Adrenal gland (tissue), 5 donors: Measurements from ENCODE around the gene DKK3.

Experiments
- POLR2A ChIP-seq, 2 donors: fragments of 450-650 bp; IDR thresholded peaks; one replicate each; pipeline ENCODE4 v1.6.1; 2017; ENCODE audit warnings: antibody characterized with exemption in 2 of 2, mild to moderate bottlenecking in 2 of 2, moderate library complexity in 1 of 2
- TF ChIP-seq, protein P1 (sequence below), 6 experiments: fragments of 450-650 bp in 4 of 6; fragments of 200-600 bp in 2 of 6; sonication (generic) in 1 of 6; IDR thresholded peaks; 1 replicate in 5 of 6; 2 replicates in 1 of 6; pipeline versions ENCODE4 v1.5.1 to v1.8.0; 2016 to 2021; ENCODE audit warnings: antibody characterized with exemption in 6 of 6, mild to moderate bottlenecking in 2 of 6, moderate library complexity in 1 of 6
- donor health status: DM: no; HTN: no; CAD: no.

DNA sequence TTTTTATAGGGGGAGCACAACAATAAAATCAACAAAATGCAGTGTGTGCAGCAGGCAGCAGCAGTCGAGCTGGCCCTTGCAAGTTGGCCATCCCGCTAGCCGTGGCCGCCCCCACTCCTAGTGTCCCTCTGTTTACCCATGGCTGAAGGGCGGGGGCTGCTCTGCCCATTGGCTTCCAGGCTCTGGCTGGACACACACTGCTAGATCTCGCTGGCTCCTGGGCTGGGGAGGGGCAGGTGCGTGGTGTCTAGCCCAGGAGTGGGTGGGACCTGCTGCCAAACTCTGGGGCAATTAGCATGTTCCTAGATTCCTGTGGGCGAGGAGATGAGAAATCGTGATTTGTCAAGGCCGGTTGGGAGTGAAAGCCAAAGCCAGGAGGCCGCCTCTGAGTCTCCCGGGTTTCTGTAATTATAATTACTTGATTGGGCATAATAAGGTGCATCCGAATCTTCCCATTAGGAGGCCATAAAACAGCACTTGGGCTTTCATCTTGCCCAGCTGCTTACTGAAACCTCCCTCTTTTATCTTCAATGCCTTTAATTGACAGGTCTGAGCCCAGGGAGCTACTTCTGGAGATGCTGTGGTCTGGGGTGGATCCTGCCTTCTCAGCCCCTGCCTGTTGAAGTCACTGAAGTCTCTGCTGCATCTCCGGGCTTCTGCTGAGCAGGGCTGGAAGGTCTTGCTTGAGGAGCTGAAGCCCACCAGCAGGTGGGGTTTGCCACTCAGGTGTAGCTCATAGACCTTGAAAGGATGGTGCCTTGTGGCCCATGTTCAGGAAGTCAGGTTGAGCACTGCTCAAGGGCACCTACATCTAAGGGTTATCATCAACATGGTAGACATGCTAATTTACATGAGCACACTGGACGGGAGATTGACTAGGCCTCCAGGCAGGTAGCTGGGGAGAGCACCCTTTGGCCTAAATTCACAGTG, 44.5 kb upstream of the DKK3 start:
- TF ChIP-seq POLR2A (IDR thresholded peaks at IDR 0.05) = no peak
- TF ChIP-seq, protein P1, sequence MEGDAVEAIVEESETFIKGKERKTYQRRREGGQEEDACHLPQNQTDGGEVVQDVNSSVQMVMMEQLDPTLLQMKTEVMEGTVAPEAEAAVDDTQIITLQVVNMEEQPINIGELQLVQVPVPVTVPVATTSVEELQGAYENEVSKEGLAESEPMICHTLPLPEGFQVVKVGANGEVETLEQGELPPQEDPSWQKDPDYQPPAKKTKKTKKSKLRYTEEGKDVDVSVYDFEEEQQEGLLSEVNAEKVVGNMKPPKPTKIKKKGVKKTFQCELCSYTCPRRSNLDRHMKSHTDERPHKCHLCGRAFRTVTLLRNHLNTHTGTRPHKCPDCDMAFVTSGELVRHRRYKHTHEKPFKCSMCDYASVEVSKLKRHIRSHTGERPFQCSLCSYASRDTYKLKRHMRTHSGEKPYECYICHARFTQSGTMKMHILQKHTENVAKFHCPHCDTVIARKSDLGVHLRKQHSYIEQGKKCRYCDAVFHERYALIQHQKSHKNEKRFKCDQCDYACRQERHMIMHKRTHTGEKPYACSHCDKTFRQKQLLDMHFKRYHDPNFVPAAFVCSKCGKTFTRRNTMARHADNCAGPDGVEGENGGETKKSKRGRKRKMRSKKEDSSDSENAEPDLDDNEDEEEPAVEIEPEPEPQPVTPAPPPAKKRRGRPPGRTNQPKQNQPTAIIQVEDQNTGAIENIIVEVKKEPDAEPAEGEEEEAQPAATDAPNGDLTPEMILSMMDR (IDR thresholded peaks at IDR 0.05) = no peak
